Activated T-cell treated with anti-CD3 and anti-CD28 coated beads for 24 hours (primary cell): ENCODE data around the gene NEGR1.

Source experiments
- DNase-seq: peaks from one replicate; pipeline ENCODE4 v3.0.0-alpha.2; 2020; ENCODE audit warnings: low read depth

Gene NEGR1

DNA sequence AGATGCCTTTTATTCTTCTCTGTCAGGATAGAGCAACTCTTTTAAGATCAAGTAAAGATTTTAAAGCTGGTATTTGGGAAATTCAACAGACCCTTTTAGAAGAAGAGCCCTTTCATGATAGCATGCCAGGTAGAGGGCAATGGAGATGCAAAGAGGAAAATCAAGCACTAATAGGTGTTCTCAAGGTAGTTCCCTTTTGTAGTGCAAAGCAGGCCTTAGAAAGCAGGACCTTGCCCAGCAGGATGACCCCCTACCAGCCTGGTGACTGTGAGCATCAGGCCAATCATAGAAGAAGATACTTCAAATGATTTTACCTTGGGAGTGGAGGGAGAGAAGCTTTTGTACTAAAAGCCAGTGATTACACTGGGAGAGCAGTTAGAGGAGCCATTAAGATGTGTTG, 820.1 kb downstream of the NEGR1 start:
- no peak for DNase-seq

DNA sequence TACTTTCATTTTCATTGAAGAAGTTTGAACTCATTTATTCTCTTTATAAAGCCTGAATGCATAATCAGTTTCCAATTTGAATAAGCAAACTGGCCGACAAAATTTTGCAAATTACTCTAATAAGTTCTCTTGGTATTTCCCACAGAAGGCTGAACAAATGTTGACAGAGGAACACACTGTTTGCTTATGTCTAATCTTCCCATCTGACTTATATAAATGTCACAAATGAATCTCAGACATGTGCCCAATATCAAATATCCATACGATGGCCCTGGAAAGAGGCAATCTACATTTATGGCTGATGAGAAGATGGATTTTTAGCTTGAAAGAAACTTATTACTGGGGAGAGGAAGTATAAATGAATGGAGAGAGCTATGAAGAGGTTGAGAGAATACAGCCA, 820.9 kb downstream of the NEGR1 start:
- DNase-seq = no peak

DNA sequence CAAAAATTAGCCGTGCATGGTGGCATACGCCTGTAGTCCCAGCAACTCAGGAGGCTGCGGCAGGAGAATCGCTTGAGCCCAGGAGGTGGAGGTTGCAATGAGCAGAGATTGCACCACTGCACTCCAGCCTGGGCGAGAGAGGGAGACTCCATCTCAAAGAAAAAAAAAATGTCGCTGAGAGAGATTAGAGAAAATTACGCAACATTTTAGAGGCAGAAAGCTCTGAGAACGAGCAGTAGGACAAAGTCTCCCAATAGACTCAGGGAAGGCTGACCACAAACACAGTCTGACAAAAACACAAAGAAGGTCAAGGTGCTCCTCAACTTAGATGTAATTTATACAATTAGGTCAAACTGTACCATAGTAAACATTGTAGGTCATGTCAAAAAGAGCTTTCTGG, 833.9 kb downstream of the NEGR1 start:
- DNase-seq = no peak

- no peak for DNase-seq
Measured at GRCh38 chr1:71438626-71439025, 843.7 kb downstream of the NEGR1 start.

- DNase-seq = no peak
Measured at GRCh38 chr1:71435951-71436350, 846.4 kb downstream of the NEGR1 start.

DNA sequence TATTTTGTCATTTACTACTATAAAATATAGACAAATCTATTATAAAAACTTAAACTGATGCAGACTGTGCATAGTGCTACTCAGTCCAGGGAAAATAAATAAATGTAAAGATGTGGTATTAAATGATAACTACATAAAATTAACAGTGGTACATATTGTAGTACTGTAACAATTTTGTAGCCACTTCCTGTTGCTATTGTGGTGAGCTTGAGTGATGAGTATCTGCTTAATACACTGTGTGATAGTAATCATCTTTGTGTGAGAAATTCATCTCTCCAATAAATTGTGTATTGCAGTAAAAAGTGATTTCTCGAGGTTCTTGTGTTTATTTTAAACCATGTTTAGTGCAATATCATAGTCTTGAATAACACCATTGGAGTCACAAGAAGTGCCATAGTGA, 848.1 kb downstream of the NEGR1 start:
- DNase-seq = no peak

- DNase-seq = no peak
Measured at GRCh38 chr1:71428029-71428428, 854.3 kb downstream of the NEGR1 start.

GRCh38 chr1:71427066-71427465, 855.3 kb downstream of the NEGR1 start:
- DNase-seq = no peak

DNA sequence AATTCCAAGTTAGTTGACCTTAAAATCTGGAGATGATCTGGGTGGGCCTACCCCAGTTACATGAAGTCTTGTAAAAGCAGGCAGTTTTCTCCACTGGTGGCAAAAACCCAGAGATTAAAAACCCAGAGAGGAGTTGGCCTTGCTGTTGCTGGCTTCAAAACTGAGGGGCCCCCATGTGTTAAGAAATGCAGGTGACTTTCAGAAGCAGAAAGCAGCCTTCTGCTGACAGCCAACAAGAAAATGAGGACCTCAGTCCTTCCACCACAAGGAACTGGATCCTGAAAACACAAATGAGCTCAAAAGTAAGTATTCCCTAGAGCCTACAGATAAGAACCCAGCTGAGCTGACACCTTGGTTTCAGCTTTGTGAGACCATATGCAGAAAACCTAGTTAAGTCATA, 857.8 kb downstream of the NEGR1 start:
- DNase-seq = no peak

DNA sequence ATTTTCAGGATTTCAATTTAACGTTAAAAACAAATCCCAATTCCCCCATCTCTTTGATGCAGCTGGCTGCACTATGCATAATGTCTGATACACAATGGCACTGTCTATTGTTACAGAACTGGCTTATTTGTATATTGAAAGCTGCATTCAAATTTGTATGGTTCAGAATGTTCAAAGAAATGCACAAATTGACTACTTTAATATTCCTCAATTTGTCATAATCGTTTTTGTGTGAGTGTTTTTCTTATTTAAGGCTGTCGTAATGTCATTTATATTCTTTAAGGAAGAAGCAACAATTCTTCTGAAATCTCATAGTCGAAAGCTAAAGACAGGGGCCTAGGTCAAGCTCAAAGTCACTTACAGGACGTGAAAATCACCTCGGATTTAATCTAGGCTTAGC, 860.1 kb downstream of the NEGR1 start:
- no peak for DNase-seq

DNA sequence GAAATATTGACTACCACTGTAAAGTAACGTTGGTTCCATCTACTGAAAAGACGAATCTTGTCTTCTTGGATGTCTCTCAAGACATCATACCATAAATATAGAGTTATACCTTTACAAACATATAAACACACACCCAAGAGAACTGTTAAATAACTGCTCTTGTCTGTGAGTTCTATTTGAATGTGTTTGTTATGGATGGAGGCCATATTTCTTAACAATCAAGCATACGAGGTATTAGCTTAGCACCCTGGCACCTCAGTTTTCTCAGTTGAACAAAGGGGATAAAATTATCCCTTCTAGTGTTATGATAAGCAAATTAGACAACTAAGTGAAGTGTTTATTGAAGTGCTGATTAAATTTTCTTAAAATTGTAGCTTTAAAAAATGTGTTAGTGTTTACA, 864.9 kb downstream of the NEGR1 start:
- DNase-seq = no peak

- DNase-seq = no peak
Measured at GRCh38 chr1:71414179-71414578, 868.2 kb downstream of the NEGR1 start.

DNA sequence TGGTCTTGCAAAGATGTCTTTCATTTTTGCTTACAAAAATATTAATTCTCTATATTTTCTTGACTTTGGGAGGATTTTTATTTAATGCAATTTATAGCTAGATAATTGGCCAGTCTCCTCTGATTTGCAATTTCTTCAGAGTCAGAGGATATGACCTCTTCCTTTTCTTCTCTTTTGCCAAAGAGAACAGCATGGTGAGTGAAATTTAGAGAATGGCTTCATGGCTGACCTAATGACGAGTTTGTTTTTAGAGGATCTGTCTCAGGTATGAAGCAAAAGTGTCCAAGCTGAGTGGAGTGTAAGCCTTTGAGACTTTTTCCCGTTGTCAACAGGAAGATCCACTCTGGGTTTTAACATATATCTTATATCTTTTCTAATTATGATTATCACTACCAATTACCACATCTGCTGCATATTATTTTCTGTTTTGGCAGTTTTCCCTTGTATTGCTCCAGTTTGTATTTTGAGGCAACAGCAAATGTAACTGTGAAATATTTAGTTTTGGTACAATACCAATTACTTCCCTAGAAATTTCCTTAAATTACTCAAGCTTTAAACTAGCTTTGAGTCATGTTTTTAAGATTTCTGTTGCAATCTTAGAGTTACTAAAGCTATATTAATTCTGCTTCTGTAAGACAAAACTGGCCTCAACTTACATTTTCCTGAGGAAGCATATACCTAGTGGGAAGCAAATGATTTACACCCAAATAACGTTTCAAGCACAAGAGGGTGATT, 868.7 kb downstream of the NEGR1 start:
- no peak for DNase-seq

GRCh38 chr1:71400050-71400449, 882.3 kb downstream of the NEGR1 start:
- no peak for DNase-seq

GRCh38 chr1:71399594-71399993, 882.7 kb downstream of the NEGR1 start:
- DNase-seq = no peak

DNA sequence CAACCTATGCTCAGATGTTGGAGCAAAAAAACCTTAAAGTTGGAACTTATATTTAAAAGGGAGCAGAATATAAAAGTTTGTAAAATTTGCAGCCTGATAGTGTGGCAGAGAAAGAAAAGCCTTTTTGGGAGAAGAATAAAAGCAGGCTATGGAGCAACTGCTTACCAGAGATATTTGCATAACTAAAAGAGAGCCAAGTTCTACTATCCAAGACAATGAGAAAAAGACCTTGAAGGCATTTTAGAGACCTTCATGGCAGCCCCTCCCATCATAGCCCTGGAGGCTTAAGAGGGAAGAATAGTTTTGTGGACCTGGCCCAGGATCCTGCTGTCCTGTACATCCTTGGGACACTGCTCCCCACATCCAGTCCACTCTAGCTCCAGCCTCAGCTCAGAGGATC, 889.0 kb downstream of the NEGR1 start:
- DNase-seq = no peak

DNA sequence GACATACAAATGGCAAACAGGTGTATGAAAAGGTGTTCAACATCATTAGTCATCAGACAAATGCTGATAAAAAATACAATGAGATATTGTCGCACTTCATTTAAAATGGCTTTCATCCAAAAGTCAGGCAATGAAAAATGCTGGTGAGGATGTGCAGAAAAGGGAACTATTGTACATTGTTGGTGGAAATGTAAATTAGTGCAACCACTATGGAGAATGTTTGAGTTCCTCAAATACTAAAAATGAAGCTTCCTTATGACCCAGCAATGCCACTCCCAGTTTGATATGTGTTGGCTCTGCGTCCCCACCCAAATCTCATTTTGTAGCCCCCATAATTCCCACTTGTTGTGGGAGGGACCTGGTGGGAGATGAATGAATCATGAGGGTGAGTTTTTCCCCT, 891.8 kb downstream of the NEGR1 start:
- no peak for DNase-seq

DNA sequence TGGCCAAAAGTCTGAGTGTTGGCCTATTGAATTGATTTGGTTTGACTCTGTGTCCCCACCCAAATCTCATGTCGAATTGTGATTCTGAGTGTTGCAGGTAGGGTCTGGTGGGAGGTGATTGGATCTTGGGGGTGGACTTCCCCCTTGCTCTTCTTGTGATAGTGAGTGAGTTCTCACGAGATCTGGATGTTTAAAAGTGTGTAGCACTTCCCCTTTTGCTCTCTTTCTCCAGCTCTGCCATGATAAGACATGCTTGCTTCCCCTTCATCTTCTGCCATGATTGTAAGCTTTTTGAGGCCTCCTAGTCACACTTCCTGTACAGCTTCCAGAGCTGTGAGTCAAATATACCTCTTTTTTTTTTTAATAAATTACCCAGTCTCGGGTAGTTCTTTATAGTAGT, 904.5 kb downstream of the NEGR1 start:
- DNase-seq = no peak

- no peak for DNase-seq
Measured at GRCh38 chr1:71372496-71372895, 909.8 kb downstream of the NEGR1 start.

GRCh38 chr1:71371581-71371980, 910.8 kb downstream of the NEGR1 start:
- no peak for DNase-seq

DNA sequence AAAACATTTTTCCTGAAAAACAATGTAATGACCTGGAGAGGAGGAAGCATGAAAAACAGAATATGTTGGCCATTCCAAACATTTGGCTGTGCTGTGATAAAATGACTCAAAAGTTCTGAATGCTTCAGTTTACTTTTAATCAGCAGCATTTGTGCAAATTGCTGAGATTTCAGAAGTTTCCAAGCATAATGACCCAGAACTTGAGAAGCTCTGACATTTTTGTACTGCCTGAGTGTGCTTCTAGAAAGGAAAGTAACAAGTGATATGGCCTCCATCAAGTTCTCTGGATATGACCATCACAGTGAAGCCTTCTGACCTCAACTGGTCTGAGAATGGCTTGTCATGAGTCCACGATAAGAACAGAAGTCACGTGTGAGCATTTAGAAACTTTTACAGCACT, 918.1 kb downstream of the NEGR1 start:
- no peak for DNase-seq

DNA sequence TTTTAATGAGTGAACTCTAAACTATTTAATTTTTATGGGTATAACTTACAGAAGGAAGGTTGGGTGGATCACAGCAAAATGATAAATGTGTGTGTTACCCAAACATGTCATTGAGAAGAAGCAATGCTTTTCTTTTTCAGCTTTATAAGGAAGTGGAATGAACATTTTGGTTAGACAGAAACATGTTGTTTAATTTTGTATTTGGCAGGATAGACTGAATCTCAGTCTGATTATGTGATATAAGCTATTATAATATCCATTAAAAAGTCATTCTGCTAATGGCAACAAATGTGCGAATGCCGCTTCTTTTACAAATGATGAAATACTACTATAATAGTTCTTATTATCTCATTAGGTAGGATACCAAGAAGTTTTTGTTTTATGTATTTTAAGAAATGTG, 919.6 kb downstream of the NEGR1 start:
- DNase-seq = no peak

DNA sequence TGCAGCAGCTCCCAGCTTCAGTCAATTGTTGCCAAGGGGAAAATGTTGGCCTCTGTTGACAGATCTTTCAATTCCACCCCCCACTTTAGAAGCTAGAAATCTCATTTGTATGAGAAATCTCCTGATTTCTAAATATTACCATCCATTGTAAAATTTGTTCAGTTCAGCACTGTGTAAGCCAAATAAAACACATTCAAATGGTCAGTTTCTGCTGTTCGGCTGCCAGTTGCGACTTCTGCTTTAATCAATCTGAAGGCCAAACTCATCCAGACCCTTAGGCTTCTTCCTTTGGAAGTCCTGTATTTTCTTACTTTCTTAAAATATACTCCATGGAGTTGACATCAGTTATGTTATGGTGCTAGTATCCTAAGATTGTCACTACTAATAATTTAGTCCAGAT, 920.3 kb downstream of the NEGR1 start:
- DNase-seq = no peak

DNA sequence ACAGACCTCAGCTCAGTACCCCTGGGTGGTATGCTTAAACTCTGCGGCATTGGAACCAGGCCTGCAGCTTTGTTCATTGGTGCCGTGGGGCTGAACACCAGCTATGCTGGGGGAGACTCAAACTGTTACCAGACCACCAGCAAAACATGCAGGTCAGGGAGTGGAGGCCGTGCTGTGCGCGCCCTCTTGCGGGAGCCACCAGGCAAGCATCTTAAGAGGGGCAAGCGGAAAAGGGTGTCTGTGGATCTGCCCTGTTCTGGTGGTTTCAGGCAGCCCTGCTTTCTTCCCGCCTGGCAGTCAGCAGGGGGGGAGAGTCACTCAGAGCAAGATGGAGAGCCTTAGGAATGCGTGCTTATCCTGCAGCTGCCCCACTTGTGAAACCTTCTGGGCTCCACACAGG, 924.6 kb downstream of the NEGR1 start:
- no peak for DNase-seq

GRCh38 chr1:71351438-71351837, 930.9 kb downstream of the NEGR1 start:
- no peak for DNase-seq
